Activated naive CD8-positive, alpha-beta T cell treated with anti-CD3 and anti-CD28 coated beads, Interleukin-2, amount 10 ng/mL, durations not matched to agents 7 days and 5 days (primary cell): ENCODE results near the gene STK11IP. TPM values are rescaled to one million over a fixed set of nuclear protein-coding genes. Genes with fewer than 3 reads are reported as not detected.

Source experiments
- ATAC-seq: fragments of 150-1000 bp; cut with Tn5 transposase; one replicate; pipeline ENCODE4 v1.10.0; 2021; ENCODE audit warnings: low read depth, moderate library complexity
- POLR2A ChIA-PET: fragments of 350-600 bp; sonication (Branson Sonifier 250); formaldehyde crosslinking; loops from one replicate; lab custom pipeline; 2021; ENCODE audit warnings: antibody characterized with exemption; lab: Charles Lee
- DNase-seq: peaks from one replicate; pipeline ENCODE4 v3.0.0; 2021
- H3K27ac Mint-ChIP-seq: one replicate; pipeline ENCODE4 v1.8.0; 2022; ENCODE audit warnings: mild to moderate bottlenecking, mixed read lengths
- H3K27me3 Mint-ChIP-seq: one replicate; pipeline ENCODE4 v1.8.0; 2022; ENCODE audit warnings: mild to moderate bottlenecking, moderate library complexity, mixed read lengths
- H3K36me3 Mint-ChIP-seq: one replicate; pipeline ENCODE4 v1.8.0; 2021; ENCODE audit warnings: mild to moderate bottlenecking, mixed read lengths
- H3K4me1 Mint-ChIP-seq: one replicate; pipeline ENCODE4 v1.8.0; 2021; ENCODE audit warnings: mixed read lengths
- H3K4me3 Mint-ChIP-seq: one replicate; pipeline ENCODE4 v1.8.0; 2022; ENCODE audit warnings: mild to moderate bottlenecking, moderate library complexity, mixed read lengths
- H3K9me3 Mint-ChIP-seq: one replicate; pipeline ENCODE4 v1.8.0; 2021; ENCODE audit warnings: mixed read lengths
- total RNA-seq, 2 experiments: library from RNA; stranded (reverse); gene quantifications; one replicate each; pipeline ENCODE4 v1.2.3, GENCODE V29; 2021

Gene STK11IP
- total RNA-seq, 2 experiments from 2014 or later: 36.3 to 37.5 TPM

DNA sequence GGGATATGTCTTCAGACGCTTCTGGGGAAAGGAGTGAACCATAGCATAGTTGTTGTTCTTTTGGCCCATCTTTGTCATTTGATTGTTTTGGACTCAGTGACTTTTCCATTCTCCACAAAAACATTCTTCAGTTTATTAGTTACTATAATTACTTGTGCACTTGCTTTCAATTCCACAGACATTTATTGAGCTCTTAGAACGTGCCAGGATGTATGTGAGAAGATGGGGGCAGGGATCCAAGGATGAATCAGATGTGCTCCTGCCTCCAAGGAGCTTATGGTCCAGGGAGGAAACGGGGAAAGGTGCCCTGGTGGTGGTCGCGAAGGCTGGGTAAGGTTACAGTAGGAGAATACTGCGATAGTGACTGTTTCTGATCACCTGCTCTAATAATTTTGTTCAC, 22.9 kb downstream of the STK11IP start:
- no peaks in the 10 kb centered on the region for H3K36me3 Mint-ChIP-seq
- H3K27me3 Mint-ChIP-seq: peaks cover 8% of the 10 kb centered on the region
- H3K9me3 Mint-ChIP-seq: no peaks in the 10 kb centered on the region
- no peaks in the 10 kb centered on the region for H3K4me1 Mint-ChIP-seq
- no peak overlapping the region for H3K4me3 Mint-ChIP-seq
- POLR2A ChIA-PET: interaction anchor here (0.7 kb wide), 1 partner anchor 10 kb away, joined by 4 read pairs; no protein-coding TSS in a partner anchor
- H3K27ac Mint-ChIP-seq: no peak overlapping the region
- no peak for DNase-seq
- no peak for ATAC-seq

DNA sequence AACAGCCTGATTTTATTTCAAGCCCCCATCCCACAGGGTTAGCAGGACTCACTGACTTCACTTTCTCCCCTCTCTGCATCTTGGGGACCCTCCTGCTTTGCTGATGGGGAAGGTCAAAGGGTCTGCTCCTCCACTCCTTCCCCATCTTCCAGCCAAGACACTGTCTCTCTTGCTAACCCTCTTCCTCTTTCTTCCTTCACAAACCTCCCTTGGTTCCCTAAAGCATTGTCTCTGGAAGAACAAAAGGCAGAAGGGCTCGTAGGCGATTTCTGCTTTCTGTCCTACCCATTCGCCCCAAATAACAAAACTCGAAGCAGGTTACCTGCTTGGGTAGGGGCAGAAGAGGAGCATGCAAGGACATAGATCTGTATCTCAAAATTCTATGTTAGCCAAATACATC, 24.3 kb downstream of the STK11IP start:
- DNase-seq (no peak), ATAC-seq (no peak)
- Mint-ChIP-seq H3K27ac (no peak overlapping the region), H3K4me3 (no peak overlapping the region), H3K9me3 (no peaks in the 10 kb centered on the region), H3K36me3 (no peaks in the 10 kb centered on the region), H3K27me3 (peaks cover 18% of the 10 kb centered on the region), H3K4me1 (no peaks in the 10 kb centered on the region)
- POLR2A ChIA-PET: no interaction called here

DNA sequence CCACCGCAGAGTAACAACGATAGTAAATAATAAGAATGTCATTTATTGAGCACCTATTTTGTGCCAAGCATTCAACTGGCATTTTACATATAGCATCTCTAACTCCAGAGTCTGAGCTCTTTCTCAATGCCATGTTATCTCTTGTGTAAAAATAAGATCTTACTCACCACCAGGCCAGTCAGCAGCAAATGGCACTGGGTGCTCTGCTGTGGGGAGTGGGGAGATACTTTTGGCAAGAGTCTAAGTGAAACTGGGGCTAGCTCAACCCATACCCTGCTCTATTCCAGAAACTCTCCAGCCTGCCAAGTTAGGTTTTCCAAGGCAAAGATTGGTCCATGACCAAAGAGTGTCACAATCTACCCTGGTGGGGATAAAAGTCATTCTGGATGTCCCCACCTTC, 24.8 kb downstream of the STK11IP start:
- ATAC-seq: no peak
- H3K36me3 Mint-ChIP-seq: no peaks in the 10 kb centered on the region
- H3K27me3 Mint-ChIP-seq: peaks cover 20% of the 10 kb centered on the region
- no peak overlapping the region for H3K27ac Mint-ChIP-seq
- POLR2A ChIA-PET: no interaction called here
- no peak for DNase-seq
- H3K9me3 Mint-ChIP-seq: no peaks in the 10 kb centered on the region
- H3K4me1 Mint-ChIP-seq: no peaks in the 10 kb centered on the region
- no peak overlapping the region for H3K4me3 Mint-ChIP-seq

DNA sequence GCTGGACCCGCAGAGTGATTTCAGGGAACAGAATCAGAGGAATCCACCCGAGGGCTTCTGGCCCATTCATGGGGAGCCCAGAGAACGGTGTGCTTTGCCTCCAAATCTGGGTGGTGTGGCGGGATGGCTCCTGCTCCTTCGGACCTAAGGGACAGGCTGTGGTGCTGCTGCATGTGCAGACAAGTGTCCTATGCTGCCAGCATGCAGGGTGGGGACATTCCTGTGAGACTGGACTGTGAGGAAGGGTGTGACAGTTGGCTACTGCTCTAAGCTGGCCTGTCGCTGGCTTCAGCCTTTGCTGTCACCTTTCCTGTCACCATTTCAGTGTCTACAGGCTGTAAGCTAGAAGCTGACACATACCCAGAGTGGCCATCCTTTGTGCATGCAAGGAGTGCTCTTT, 26.9 kb downstream of the STK11IP start:
- POLR2A ChIA-PET: no interaction called here
- ATAC-seq (no peak), DNase-seq (peak; percentile 20)
- H3K36me3 Mint-ChIP-seq: no peaks in the 10 kb centered on the region
- H3K9me3 Mint-ChIP-seq: no peaks in the 10 kb centered on the region
- no peaks in the 10 kb centered on the region for H3K4me1 Mint-ChIP-seq
- H3K4me3 Mint-ChIP-seq: no peak overlapping the region
- H3K27ac Mint-ChIP-seq: no peak overlapping the region
- H3K27me3 Mint-ChIP-seq: peaks cover 24% of the 10 kb centered on the region

DNA sequence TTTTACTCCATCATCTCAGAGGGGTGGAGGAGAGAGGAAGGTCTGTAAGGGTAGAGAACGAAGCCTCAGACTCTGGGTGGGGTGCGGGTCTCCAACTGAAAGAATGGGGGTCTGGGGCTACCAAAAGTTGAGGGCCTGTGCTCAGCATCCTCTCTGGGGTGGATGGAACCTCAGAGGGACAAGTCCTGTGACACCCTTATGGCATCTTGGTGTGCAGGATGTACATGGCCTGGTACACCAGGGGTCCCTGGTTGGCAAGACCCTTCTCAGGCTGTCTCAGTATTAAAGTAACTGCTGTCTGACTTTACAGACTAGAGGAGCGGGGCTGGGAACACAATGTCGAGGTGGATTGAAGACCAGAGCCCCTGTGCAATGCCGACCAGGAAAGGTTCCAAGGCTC, 27.5 kb downstream of the STK11IP start:
- peaks cover 24% of the 10 kb centered on the region for H3K27me3 Mint-ChIP-seq
- POLR2A ChIA-PET: no interaction called here
- H3K27ac Mint-ChIP-seq: no peak overlapping the region
- no peaks in the 10 kb centered on the region for H3K36me3 Mint-ChIP-seq
- H3K4me3 Mint-ChIP-seq: no peak overlapping the region
- ATAC-seq (no peak), DNase-seq (no peak)
- no peaks in the 10 kb centered on the region for H3K9me3 Mint-ChIP-seq
- H3K4me1 Mint-ChIP-seq: no peaks in the 10 kb centered on the region

DNA sequence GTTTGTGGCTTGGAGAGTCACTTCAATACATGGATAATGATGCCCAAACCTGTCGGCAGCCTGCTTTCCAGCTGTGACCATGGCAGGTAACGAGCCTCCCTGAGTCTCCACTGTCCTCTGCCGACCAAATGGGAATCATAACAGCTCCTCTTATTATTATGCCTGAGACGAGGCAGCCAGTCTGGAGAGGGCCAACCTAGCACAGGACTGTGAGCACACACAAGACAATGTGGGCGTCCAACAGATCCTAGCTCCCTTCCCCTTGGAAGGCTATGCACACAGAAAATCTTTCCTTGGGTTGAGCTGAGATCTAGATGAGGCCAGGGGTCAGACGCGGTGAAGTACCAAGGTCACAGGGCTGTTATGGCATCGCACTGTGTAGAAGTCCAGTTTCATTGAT, 28.9 kb downstream of the STK11IP start:
- POLR2A ChIA-PET: no interaction called here
- H3K36me3 Mint-ChIP-seq: no peaks in the 10 kb centered on the region
- H3K4me3 Mint-ChIP-seq: peak overlapping the region; percentile 59
- H3K27ac Mint-ChIP-seq: no peak overlapping the region
- H3K27me3 Mint-ChIP-seq: peaks cover 24% of the 10 kb centered on the region
- no peaks in the 10 kb centered on the region for H3K9me3 Mint-ChIP-seq
- no peaks in the 10 kb centered on the region for H3K4me1 Mint-ChIP-seq
- DNase-seq (peak; percentile 20), ATAC-seq (no peak)

DNA sequence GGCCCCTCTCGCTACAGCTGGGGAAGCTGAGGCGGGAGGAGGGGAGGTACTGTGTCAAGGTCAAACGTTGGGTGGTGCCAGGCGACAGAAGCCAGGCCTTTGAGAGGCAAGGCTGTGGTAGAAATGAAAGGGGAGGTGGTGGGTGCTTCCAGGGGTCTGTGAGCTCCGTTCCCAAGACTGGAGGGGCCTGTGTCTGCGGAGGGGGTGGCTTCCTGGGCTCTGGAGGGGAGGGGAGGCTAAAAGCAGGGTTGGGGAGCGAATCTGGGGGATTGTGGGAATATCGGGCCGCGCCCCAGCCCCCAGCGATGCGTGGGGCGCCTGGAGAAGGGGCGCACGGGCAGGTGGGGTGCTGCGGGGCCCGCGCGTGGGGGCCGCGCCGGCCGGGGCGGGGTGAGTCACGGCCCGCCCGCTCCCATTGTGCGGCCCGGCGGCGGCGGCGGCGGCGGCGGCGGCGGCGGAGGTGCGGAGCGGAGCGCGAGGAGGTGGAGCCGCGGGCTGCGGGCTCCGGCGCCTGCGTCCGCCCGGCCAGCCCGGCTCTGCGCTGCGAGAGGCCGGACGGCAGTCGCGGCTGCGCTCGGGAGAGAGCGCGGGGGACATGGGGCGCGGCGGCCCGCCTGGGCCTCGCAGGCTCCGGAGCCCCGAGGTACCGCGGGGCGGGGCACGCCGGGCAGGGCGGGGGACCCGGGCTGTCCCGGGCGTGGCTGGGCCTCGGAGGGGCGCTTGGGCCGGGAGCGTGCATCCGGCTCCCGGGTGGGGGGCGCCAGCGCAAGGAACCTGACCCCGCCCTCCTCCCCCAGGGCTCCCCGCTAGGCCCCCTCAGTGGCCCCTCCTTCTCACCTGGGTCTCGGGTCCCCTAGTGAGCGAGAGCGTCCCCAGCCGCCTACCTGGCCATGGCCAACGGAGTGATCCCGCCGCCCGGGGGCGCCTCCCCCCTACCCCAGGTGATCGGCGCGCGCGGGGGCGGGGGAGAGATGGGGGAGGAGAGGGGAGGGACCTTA, 29.7 kb downstream of the STK11IP start, which contains the start of gene SLC4A3:
Gene SLC4A3, plus strand, starts transcription at position 528 of the 998 bp plus-strand sequence. Its CDS starts 363 bp downstream, at position 891.
- POLR2A ChIA-PET: no interaction called here
- Mint-ChIP-seq H3K27ac (no peak within 1 kb of the TSS), H3K27me3 (peaks cover 24% of the 10 kb centered on the region), H3K4me3 (peak within 1 kb of the TSS; percentile 59), H3K36me3 (no peaks in the 10 kb centered on the region), H3K9me3 (no peaks in the 10 kb centered on the region), H3K4me1 (no peaks in the 10 kb centered on the region)
- peak; percentile 72 for ATAC-seq
- peak; percentile 44 for DNase-seq

DNA sequence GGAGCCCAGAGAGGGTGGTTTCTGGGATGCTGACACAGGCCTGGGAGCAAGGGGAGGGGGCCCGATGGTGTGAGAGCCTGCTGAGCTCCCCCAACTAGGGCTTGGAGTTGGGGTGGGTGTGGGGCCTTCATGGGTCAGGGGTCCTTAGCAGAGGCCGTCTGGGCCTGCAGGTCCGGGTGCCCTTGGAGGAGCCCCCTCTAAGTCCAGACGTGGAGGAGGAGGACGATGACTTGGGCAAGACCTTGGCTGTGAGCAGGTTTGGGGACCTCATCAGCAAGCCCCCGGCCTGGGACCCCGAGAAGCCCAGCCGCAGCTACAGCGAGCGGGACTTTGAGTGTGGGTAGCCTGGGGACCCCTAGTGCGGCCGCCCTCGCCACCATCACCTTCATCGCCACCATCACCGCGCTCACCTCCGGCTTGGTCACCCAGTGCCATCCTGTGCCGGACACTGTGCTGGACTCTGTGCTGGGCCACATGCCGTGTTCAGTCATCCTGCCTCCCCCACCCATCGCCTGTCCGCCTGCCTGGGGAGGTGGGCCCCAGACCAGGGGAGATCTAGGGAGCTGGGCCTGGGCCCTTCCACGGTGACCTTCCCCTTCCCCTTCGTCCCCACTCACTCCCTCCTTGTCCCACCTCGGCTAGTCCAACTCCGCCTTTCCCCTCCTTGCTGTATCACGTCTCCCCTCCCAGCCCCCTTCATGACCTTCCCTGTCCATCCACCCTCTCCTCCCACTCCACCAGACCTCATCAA, 30.8 kb downstream of the STK11IP start:
- no peaks in the 10 kb centered on the region for H3K9me3 Mint-ChIP-seq
- no peak overlapping the region for H3K27ac Mint-ChIP-seq
- H3K4me1 Mint-ChIP-seq: no peaks in the 10 kb centered on the region
- no peak for ATAC-seq
- H3K27me3 Mint-ChIP-seq: peaks cover 24% of the 10 kb centered on the region
- H3K36me3 Mint-ChIP-seq: no peaks in the 10 kb centered on the region
- DNase-seq: peak; percentile 24
- POLR2A ChIA-PET: no interaction called here
- no peak overlapping the region for H3K4me3 Mint-ChIP-seq

DNA sequence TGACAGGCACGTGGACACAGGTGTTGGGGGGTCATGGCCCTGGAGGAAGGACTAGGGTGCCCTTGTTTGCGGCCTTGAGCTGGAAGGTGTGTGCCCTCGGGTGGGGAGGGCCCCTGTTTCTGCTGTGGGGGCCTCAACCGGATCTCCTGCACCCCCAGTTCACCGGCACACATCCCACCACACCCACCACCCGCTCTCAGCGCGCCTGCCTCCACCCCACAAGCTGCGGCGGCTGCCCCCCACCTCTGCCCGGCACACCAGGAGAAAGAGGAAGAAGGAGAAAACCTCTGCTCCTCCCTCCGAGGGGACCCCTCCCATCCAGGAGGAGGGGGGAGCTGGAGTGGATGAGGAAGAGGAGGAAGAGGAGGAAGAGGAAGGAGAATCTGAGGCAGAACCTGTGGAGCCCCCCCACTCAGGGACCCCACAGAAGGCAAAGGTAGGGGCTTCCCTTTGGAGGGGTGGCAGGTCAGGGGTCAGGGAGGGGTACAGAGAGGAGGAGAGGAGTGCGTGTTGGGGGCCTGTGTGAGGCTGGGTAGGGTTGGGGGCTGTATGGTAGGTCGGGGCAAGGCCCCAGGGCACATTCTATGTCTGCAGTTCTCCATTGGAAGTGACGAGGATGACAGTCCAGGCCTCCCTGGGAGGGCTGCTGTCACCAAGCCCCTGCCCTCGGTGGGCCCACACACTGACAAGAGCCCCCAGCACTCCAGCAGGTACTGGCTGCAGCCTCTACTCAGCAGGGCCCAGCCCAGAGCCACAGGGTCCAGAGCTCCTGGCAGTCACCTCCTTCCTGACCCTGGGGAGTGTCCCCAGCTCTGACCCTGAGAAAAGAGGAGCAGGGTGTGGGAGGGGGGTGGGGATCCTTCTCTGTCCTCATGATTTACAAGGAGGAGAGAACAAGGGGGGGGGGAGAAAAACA, 31.6 kb downstream of the STK11IP start:
- POLR2A ChIA-PET: no interaction called here
- H3K4me1 Mint-ChIP-seq: no peaks in the 10 kb centered on the region
- H3K9me3 Mint-ChIP-seq: no peaks in the 10 kb centered on the region
- peak; percentile 20 for DNase-seq
- H3K27ac Mint-ChIP-seq: no peak overlapping the region
- peaks cover 18% of the 10 kb centered on the region for H3K27me3 Mint-ChIP-seq
- H3K4me3 Mint-ChIP-seq: no peak overlapping the region
- no peak for ATAC-seq
- no peaks in the 10 kb centered on the region for H3K36me3 Mint-ChIP-seq

DNA sequence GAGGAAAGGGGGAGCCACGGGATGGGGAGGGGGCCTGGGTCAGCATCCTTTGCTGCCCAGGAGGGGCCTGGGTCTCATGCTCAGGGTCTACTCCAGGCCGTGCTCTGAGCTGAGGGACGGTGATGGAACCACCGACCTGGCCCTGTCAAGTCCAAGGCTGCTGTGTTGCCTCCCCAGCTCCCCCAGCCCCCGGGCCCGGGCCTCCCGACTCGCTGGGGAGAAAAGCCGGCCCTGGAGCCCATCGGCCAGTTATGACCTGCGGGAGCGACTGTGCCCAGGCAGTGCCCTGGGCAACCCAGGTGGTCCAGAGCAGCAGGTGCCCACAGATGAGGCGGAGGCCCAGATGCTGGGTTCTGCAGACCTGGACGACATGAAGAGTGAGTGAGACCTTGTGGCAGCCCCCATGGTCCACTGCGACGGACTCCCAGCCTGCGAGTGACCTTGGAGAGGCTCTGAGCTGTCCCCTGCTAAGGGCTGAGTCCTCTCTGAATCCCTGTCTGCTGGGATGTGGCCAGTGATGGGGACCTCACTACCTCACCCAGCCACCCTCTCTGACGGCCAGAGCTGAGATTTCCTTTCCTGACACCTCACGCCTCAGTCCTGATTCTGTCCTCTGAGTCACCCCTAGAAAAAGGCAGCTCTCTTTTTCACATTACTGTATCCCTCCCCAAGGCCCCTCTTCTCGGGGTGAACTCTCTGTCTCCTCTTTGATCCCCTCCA, 32.5 kb downstream of the STK11IP start:
- Mint-ChIP-seq H3K27me3 (peaks cover 16% of the 10 kb centered on the region), H3K27ac (no peak overlapping the region), H3K4me3 (no peak overlapping the region), H3K36me3 (no peaks in the 10 kb centered on the region), H3K4me1 (no peaks in the 10 kb centered on the region), H3K9me3 (no peaks in the 10 kb centered on the region)
- POLR2A ChIA-PET: interaction anchor here (0.6 kb wide), 1 partner anchor 10 kb away, joined by 4 read pairs; no protein-coding TSS in a partner anchor
- ATAC-seq: no peak
- DNase-seq: peak; percentile 24

DNA sequence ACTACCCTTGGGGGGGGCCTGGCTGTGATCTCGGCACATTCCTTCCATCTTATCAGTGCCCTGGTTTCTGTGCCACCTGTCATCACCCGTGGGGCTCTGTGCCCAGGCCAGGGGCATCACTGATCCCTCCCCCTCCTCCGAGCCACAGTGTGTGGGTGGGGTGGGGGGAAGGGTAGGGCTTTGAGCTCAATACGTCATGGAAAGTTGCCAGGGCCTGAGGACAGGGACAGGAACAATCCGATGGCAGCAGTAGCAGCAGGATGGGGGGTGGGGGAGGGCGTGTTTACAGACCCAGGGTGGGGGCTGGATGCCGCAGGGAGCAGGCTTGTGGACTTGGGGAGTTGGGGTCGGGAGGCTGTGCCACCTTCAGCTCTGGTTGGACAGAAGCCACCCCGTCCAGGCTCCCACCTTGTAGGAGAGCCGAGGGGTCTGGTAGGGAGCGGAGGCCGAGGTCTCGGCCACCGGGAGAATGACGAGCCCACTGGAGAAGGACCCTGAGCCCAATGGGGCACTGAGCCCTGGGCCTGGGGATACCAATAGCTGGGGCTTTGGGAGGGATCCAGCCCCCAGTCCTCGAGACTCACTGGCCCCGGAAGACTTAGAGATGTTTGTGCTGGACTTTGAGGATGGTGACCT, 33.2 kb downstream of the STK11IP start:
- ATAC-seq: no peak
- POLR2A ChIA-PET: no interaction called here
- H3K27ac Mint-ChIP-seq: no peak overlapping the region
- H3K9me3 Mint-ChIP-seq: no peaks in the 10 kb centered on the region
- peaks cover 16% of the 10 kb centered on the region for H3K27me3 Mint-ChIP-seq
- H3K4me1 Mint-ChIP-seq: no peaks in the 10 kb centered on the region
- no peak for DNase-seq
- no peaks in the 10 kb centered on the region for H3K36me3 Mint-ChIP-seq
- no peak overlapping the region for H3K4me3 Mint-ChIP-seq

DNA sequence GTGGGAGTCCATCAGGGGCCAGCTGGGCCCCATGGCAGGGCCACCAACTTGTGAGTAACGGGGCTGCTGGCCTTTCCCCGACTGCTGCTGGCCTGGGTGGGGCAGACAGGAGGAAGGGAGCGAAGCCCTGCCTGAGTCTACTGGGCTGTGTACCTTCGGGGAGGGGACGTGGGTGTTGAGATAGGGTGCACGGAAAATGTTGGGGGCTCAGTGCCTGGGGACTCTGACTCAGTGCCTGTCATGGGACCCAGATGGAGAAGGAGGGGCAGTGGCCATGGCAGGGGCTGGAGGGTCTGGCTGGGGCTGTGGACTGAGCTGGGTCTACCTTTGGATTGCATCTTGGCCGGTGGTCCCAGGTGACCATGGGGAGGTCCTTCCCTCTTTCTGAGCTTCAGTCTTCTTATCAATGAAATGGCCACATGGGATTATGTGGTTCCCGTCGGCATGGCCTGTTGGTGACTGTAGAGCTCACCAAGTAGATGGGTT, 33.8 kb downstream of the STK11IP start:
- POLR2A ChIA-PET: no interaction called here
- no peak for ATAC-seq
- no peak overlapping the region for H3K4me3 Mint-ChIP-seq
- no peaks in the 10 kb centered on the region for H3K36me3 Mint-ChIP-seq
- peaks cover 11% of the 10 kb centered on the region for H3K27me3 Mint-ChIP-seq
- no peaks in the 10 kb centered on the region for H3K9me3 Mint-ChIP-seq
- no peak overlapping the region for H3K27ac Mint-ChIP-seq
- DNase-seq: peak; percentile 21
- no peaks in the 10 kb centered on the region for H3K4me1 Mint-ChIP-seq
